HEK293 (cell line): Measurements from ENCODE around the gene PHYHD1.

Source experiments
- YY1 ChIP-seq: fragments of 450-650 bp; formaldehyde crosslinking; IDR thresholded peaks from 2 replicates; pipeline ENCODE4 v1.5.1; 2018; ENCODE audit warnings: missing biosample characterization, missing genetic modification characterization
- ZNF10 ChIP-seq: fragments of 450-650 bp; formaldehyde crosslinking; IDR thresholded peaks from 2 replicates; pipeline ENCODE4 v1.5.1; 2017; ENCODE audit warnings: missing biosample characterization, missing genetic modification characterization
- TF ChIP-seq, protein P1 (sequence below): fragments of 450-650 bp; formaldehyde crosslinking; IDR thresholded peaks from 2 replicates; pipeline ENCODE4 v1.5.1; 2016; ENCODE audit warnings: missing biosample characterization, missing genetic modification characterization, borderline replicate concordance

DNA sequence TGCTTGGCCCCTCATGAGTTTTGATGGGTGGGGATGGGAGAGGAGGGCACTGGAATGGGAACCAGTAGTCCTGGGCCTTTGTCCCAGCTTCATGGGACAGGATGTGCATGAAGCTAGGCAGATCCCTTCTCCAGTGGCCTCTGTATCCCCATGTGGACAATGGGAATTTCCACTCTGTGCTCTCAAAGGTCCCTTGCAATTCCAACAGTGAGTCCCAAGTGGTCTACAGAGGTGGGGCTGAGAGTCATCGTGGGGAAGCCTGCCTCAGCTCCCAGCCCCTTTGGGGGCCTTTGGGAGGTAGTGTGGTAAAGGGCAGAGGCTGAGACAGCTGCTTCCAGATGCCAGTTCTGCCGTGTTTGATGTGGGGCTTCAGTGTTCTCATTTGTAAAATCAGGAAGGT is 1.9 kb upstream of the PHYHD1 start:
- no peak for TF ChIP-seq YY1 (tag by site-specific recombination)
- TF ChIP-seq, protein P1, sequence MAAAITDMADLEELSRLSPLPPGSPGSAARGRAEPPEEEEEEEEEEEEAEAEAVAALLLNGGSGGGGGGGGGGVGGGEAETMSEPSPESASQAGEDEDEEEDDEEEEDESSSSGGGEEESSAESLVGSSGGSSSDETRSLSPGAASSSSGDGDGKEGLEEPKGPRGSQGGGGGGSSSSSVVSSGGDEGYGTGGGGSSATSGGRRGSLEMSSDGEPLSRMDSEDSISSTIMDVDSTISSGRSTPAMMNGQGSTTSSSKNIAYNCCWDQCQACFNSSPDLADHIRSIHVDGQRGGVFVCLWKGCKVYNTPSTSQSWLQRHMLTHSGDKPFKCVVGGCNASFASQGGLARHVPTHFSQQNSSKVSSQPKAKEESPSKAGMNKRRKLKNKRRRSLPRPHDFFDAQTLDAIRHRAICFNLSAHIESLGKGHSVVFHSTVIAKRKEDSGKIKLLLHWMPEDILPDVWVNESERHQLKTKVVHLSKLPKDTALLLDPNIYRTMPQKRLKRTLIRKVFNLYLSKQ: no peak
- TF ChIP-seq ZNF10 (tag by site-specific recombination): no peak
